ENCODE data around the gene C1QTNF3.

DNA sequence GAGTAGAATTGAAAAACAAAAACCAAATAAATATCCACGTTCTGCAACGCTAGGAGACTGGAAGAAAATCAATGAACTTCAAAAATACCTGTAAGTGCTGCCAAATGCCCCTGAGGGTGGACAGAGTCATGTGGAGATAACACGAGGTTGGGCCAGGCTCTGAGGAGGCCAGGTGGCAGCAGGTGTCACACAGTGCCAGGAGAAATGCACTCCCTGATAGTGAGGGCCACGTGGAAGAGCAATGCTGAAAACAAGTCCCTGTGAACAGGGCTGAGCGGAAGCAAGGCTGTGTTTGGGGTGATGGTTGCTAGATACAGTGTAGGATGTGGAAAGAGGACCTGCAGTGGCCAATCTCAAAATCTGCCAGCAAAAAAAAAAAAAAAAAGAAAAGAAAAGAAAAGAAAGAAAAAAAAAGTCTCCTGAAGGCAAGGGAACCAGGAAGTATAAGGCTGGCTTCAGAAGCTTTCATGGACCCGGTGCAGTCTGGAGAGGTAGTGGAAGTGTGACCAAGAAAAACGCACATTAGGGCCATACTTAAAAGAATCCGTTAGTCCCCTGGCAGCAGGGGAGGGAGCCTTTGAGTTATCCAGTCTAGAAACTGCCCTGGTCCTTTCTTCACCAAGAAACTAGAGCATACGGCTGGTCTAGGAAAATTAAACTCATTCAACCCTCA lies 16.8 kb downstream of the C1QTNF3 start:
- TF ChIP-seq POLR2AphosphoS5 (IDR thresholded peaks at IDR 0.05): no peak
- TF ChIP-seq, protein P1, sequence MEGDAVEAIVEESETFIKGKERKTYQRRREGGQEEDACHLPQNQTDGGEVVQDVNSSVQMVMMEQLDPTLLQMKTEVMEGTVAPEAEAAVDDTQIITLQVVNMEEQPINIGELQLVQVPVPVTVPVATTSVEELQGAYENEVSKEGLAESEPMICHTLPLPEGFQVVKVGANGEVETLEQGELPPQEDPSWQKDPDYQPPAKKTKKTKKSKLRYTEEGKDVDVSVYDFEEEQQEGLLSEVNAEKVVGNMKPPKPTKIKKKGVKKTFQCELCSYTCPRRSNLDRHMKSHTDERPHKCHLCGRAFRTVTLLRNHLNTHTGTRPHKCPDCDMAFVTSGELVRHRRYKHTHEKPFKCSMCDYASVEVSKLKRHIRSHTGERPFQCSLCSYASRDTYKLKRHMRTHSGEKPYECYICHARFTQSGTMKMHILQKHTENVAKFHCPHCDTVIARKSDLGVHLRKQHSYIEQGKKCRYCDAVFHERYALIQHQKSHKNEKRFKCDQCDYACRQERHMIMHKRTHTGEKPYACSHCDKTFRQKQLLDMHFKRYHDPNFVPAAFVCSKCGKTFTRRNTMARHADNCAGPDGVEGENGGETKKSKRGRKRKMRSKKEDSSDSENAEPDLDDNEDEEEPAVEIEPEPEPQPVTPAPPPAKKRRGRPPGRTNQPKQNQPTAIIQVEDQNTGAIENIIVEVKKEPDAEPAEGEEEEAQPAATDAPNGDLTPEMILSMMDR (IDR thresholded peaks at IDR 0.05 in 8 of 11, conservative IDR thresholded peaks at IDR 0.05 in 3 of 11): no peak
